HL-60 (cell line): ENCODE data around the gene COL19A1.

ENCODE experiments used
- DNase-seq, 2 experiments: peaks; one replicate each; pipeline ENCODE4 v3.0.0-alpha.2; 2010 to 2020; ENCODE audit warnings: low read depth in 1 of 2, low spot score in 1 of 2
- H3K27ac ChIP-seq: fragments of 250-450 bp; sonication (Bioruptor Pico); replicated peaks from 2 replicates; pipeline ENCODE4 v1.5.1; 2020; ENCODE audit warnings: mild to moderate bottlenecking, moderate library complexity
- H3K27me3 ChIP-seq: fragments of 250-450 bp; sonication (Bioruptor Pico); 2 replicates; pipeline ENCODE4 v1.5.1; 2021; ENCODE audit warnings: mild to moderate bottlenecking, moderate library complexity; ENCODE audit not compliant: insufficient read depth, poor library complexity, severe bottlenecking
- H3K4me3 ChIP-seq: replicated peaks from 2 replicates; pipeline ENCODE4 v1.5.1; 2011; ENCODE audit warnings: mild to moderate bottlenecking, control low read depth, low read length; ENCODE audit not compliant: insufficient read depth
- GABPA ChIP-seq: IDR thresholded peaks from 2 replicates; pipeline ENCODE4 v1.6.1; 2012; ENCODE audit warnings: low read depth
- POLR2AphosphoS5 ChIP-seq: IDR thresholded peaks from 2 replicates; pipeline ENCODE4 v1.6.1; 2012; ENCODE audit warnings: low read depth
- REST ChIP-seq: IDR thresholded peaks from 2 replicates; pipeline ENCODE4 v1.6.1; 2012; ENCODE audit warnings: low read depth; ENCODE audit not compliant: insufficient replicate concordance
- SPI1 ChIP-seq: IDR thresholded peaks from 2 replicates; pipeline ENCODE4 v1.6.1; 2012; ENCODE audit warnings: low read depth, mild to moderate bottlenecking, borderline replicate concordance
- TF ChIP-seq, protein P1 (sequence below): IDR thresholded peaks from one replicate; pipeline ENCODE4 v1.5.1; 2011; ENCODE audit warnings: low read length, control low read depth, inconsistent platforms; ENCODE audit not compliant: insufficient read depth

Gene COL19A1

DNA sequence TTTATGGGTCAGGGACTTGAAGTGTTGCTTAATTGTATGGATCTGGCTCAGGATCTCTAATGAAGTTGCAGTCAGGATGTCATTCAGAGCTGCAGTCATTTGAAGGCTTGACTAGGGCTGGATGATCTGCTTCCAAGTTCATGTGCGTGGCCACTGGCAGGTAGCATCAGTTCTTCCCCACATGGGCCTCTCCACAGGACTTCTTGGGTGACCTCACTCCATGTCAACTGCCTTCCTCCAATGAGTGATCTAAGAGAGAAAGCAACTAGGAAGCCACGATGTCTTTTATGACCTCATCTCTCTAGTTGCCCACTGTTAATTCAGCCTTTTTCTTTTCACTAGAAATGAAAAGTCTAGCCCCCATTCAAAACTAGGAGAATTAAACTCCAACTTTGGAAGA is 332.4 kb downstream of the COL19A1 start:
- peaks cover 3% of the 10 kb centered on the region for H3K27me3 ChIP-seq
- no peak overlapping the region for H3K4me3 ChIP-seq
- no peak for DNase-seq
- TF ChIP-seq, protein P1, sequence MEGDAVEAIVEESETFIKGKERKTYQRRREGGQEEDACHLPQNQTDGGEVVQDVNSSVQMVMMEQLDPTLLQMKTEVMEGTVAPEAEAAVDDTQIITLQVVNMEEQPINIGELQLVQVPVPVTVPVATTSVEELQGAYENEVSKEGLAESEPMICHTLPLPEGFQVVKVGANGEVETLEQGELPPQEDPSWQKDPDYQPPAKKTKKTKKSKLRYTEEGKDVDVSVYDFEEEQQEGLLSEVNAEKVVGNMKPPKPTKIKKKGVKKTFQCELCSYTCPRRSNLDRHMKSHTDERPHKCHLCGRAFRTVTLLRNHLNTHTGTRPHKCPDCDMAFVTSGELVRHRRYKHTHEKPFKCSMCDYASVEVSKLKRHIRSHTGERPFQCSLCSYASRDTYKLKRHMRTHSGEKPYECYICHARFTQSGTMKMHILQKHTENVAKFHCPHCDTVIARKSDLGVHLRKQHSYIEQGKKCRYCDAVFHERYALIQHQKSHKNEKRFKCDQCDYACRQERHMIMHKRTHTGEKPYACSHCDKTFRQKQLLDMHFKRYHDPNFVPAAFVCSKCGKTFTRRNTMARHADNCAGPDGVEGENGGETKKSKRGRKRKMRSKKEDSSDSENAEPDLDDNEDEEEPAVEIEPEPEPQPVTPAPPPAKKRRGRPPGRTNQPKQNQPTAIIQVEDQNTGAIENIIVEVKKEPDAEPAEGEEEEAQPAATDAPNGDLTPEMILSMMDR: no peak
- no peak for TF ChIP-seq GABPA
- no peak for TF ChIP-seq SPI1
- TF ChIP-seq POLR2AphosphoS5: no peak
- TF ChIP-seq REST: no peak
- H3K27ac ChIP-seq: no peak overlapping the region

DNA sequence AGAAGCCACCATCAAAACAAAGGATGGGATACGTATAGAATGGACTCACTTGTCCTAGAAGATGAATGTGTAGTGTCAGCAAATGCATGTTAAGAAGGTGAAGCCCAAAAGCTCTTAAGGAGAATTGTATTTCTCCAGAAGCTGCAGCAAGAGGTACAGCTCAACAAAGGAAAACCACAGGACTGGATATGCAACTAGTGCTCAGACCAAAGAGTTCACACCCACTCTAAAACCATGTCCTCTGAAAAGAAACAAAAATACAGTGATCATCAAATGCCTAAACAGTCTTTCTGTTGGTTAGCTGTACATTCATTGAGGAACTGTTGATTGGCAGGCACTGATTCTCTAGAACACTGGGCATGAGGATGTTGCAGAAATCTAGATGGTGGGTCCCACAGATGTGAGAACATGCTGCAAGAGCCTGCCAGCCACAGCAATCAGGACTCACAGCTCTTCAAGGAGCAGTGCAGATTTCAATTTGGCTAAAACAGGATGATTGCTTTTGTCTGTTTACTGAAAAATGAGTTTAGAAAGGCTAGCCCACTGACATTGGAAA is 342.0 kb downstream of the COL19A1 start:
- TF ChIP-seq GABPA (no peak), POLR2AphosphoS5 (no peak), REST (no peak), SPI1 (no peak)
- TF ChIP-seq, protein P1: no peak
- H3K4me3 ChIP-seq: no peak overlapping the region
- H3K27me3 ChIP-seq: no peaks in the 10 kb centered on the region
- no peak for DNase-seq
- no peak overlapping the region for H3K27ac ChIP-seq

DNA sequence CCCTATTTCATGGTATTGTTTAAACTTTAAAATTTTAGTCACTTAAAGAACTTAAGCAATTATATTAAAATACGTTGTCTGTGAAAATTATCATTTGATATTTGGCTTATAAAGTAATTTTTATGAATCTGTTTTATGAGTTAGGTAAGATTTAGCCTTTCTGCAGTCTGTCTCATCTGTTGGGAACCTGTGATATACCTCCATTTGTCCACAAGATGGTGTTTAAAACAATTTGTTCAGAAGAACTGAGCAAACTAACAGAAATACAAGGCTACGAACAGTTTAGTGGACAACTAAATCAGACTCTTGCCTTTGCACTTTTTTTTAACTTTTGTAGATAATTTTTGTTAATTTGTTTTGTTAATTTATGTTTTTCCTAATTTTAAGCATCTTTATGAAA is 344.1 kb downstream of the COL19A1 start:
- Histone ChIP-seq H3K4me3 (no peak overlapping the region), H3K27me3 (peaks cover 4% of the 10 kb centered on the region), H3K27ac (no peak overlapping the region)
- TF ChIP-seq, protein P1: no peak
- no peak for TF ChIP-seq SPI1
- no peak for TF ChIP-seq POLR2AphosphoS5
- TF ChIP-seq GABPA: no peak
- TF ChIP-seq REST: no peak
- DNase-seq: no peak
